SU-DHL-6 (cell line): ENCODE results near the gene AP2M1.

ENCODE experiments used
- CTCF ChIP-seq: fragments of 200-600 bp; sonication (generic); IDR thresholded peaks from one replicate; pipeline ENCODE4 v1.5.1; 2017; ENCODE audit warnings: antibody characterized with exemption, mild to moderate bottlenecking, low read length, moderate library complexity; ENCODE audit not compliant: insufficient read depth, poor library complexity, severe bottlenecking
- EZH2phosphoT487 ChIP-seq: fragments of 200-600 bp; sonication (generic), shearing (Covaris generic); conservative IDR thresholded peaks from 2 replicates; pipeline ENCODE4 v1.6.1; 2018; ENCODE audit warnings: mild to moderate bottlenecking, antibody characterized with exemption, low read length, moderate library complexity, mixed read lengths

GRCh38 chr3:184160456-184160855, 14.2 kb upstream of the AP2M1 start:
- TF ChIP-seq CTCF: no peak
- TF ChIP-seq EZH2phosphoT487: no peak
